ENCODE data around the gene CAMSAP1.

The CAMSAP1 gene

GRCh38 chr9:135809166-135809565 lies 98.2 kb downstream of the CAMSAP1 start:
- DNase-seq, result no peak

GRCh38 chr9:135805422-135806022 lies 101.8 kb downstream of the CAMSAP1 start:
- DNase-seq, result no peak

DNA sequence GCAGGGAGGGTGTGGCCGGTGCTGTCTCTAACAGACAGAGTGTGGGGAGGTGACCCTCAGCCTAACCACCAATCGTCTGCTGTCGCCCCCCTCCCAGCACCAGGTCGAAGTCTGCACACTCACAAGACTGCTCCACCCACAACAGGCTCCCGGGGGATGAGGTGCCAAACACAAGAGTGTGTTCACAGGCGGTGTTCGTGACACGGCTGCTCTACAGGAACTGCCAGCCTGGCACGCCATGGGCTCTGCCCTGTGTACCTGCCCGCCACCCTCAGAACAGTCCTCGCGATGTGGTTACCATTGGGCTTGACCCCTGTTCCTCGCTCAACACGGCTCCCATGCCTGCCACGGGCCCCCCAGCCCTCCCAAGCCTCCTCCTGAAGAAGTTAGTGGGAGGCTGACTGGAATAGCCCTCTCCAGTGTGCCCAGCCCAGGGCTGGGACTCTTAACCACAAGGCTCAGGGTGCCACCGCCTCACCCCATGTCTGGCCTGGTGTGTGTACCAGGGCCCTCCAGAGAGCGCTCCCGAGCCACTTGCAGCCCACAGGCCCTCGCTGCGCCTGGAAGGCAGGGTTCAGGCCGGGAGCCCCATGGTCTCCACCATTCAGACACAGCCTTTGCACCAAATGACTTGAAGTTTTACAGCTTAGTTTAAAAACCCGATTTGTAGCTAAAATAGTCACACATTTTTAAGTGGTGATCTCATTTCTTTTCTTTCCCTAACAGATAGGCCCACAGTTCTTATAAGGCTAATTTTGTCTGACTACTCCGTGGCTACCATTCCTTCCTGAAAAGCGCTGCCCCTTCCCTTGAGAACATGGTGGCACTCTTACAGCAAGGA lies 102.5 kb downstream of the CAMSAP1 start:
- DNase-seq, result no peak

- no peak for DNase-seq
These were observed 103.9 kb downstream of the CAMSAP1 start for GRCh38 chr9:135803441-135803840.

- DNase-seq, result no peak
These were observed 104.4 kb downstream of the CAMSAP1 start for GRCh38 chr9:135802876-135803419.

DNA sequence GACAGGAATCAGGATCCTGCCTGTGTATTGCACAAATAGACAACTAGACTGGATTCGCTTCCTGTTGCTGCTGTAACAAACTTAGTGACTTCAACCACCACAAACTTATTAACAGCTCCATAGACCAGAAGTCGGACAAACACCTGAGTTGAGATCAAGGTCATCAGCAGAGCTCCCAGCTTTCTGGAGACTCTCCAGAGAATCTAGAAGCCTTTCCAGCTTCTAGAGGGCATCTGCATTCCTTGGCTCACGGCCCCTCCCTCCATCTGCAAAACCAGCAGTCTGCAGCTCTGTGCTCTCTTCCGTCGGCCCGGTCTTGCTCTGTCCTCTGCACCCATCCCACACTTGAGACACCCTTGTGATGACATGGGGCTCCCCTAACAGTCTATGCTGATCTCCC lies 106.3 kb downstream of the CAMSAP1 start:
- no peak for DNase-seq

GRCh38 chr9:135799261-135799660 lies 108.1 kb downstream of the CAMSAP1 start:
- no peak for DNase-seq

GRCh38 chr9:135798263-135798585 lies 109.1 kb downstream of the CAMSAP1 start:
- DNase-seq, result no peak

DNA sequence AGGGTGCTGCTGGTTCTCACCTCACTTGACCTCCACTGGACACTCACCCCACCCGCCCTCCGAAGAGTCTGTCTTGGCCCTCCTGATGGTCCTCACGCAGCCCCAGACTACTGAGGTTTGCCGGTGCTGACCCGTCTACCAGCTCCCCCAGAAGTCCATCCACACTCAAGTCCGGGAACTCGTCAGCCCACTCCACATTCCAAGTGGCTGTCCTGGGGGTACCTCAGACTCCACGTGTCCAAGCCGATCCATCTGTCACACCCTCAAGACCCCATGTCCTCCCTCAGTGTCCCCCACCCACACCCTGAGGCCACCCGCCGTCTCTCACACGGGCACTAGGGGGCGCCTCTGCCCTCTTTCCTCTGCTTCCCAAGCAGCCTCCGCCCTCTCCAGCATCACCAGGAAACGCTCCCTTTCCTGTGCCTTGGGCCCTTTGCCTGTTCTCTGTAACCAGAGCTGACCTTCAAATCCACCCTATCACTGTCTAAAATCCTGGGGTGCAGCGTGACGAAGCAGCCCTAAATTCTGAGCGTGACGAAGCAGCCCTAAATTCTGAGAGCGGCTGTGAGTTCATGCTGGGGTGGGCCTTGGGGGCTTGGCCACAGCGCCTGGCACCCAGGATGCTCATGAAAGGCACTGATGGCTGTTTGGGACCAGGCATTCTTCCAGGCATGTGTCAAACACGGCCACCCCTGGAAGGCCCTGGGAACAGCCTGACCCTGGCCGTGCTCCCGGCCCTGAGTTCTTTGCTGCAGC lies 109.7 kb downstream of the CAMSAP1 start:
- no peak for DNase-seq

- DNase-seq, result no peak
These were observed 110.4 kb downstream of the CAMSAP1 start for GRCh38 chr9:135796784-135797485.

DNA sequence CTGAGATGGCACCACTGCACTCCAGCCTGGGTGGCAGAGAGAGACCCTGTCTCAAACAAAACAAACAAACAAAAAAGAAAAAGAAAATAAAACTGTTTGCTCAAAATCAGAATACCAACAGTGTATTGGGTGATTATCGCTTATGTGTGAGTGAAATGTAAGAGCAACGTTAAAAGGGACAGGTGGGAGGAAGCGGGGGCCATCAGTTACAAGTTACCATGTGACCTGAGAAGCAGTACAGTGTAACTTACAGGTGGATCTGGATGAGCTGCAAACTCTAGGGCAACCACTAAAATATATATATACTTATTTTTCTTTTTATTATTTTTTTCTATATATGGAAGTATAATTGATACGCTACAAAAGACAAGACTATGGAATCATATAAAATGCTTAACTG lies 112.0 kb downstream of the CAMSAP1 start:
- no peak for DNase-seq

- no peak for DNase-seq
These were observed 112.9 kb downstream of the CAMSAP1 start for GRCh38 chr9:135794361-135794885.

- DNase-seq, result no peak
These were observed 113.3 kb downstream of the CAMSAP1 start for GRCh38 chr9:135794057-135794335.

DNA sequence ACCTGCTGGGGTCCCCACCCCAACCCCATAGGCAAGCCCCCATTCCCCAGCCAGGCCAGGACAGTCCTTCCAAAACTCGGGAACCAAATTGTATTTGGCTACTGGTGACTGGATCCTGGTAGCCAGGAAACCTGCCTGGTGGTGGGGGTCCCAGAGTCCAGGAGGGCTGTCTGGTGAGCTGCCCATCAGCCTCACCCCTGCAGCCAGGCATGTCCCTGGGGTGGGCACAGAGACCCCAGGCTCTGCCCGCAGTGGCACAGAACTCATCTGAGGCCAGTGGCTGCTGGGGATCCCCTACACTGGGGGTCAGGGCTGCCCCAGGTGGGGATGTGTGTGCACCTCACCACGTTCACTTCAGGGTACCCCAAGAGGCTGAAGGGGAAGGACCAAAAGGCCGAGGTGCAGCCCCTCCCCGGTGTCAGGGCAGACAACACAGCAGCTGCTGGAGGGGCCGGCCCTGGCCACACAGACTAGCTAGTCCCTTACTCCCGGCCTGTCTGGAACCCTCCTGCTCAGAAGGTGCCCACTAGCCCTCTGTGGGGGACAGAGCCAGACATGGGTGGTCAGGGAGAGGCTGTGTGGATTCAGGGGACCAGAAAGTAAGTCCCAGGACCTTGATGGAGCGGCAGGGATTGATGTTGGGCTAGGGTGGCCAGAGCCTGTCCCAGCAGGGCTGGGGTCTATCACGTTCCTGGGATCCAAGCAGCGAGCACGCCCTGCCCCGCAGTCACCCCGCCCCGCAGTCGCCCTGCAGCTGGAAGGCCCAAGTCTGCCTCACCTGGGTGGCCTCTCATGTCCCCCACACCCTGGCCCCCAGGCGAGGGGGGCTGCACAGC lies 113.9 kb downstream of the CAMSAP1 start:
- DNase-seq, result no peak

DNA sequence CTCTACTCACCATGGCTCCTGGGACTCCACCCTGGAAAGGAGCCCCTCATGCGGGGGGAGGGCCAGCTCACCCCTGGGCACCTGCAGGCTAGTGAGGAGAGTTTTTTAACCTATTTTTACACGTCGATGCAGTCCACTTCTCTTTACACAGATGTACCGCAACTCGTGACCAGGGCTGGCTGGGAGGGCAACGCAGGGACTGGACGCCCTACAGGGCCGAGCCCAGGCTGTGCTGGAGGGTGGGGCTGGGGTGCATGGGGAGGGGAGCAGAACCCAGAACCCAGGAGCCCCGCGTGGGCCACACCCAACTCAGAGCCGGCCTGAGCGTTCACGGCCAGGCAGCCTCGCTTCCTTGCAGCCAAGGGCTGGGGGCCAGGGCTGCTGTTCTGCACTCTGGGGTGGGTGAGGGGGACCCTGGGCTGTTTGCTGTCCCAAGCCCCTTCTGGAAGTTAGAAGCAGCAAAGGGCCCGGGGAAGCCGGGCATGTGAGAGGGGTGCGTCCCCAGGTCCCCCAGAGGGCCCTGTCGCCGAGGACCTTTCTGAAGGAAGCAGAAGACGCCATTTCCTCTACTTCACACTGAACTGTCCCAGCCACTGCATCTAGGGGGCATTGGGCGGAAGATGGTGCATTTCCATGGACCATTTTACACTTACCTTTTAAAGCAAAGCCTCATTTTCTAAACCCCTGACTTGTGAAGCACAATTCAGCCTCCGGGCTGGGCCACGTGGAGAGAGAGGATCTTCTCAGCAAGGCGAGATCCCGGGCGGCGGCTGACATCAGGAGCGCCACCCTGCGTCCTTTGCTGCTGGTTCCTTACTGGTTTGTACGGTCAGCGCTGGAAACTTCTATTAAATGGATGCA lies 114.8 kb downstream of the CAMSAP1 start:
- no peak for DNase-seq

DNA sequence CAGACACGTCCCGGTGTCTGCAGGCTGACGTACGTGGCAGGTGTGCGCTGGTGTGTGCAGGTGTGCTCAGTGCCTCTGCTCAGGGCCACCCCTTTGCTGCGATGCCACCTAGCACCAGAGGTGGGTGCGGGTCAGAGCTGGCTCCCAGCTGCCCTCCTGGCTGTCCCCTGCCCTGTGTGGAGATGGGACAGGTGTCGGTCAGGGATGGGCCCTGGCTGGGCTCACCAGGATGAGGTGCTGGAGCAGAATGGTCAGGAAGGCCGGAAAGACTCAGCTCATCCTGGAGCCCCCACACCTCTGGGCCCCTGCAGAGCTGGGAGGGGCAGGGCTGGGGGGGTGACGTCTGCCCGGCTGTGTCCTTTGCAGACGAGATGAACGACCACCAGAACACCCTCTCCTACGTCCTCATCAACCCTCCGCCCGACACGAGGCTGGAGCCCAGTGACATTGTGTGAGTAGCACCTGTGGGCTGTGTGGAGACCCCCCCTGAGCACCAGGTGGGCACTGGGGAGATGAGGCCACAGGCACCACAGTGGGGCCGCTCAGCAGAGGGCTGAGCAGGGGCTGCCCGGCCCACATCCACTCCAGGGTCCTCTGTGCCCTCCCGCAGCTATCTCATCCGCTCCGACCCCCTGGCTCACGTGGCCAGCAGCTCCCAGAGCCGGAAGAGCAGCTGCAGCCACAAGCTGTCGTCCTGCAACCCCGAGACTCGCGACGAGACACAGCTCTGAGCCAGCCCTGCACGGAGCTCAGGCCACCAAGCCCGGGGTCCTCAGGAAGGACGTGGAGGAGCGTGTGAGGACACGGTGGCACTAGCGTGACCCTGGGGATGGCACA lies 115.7 kb downstream of the CAMSAP1 start:
- no peak for DNase-seq

DNA sequence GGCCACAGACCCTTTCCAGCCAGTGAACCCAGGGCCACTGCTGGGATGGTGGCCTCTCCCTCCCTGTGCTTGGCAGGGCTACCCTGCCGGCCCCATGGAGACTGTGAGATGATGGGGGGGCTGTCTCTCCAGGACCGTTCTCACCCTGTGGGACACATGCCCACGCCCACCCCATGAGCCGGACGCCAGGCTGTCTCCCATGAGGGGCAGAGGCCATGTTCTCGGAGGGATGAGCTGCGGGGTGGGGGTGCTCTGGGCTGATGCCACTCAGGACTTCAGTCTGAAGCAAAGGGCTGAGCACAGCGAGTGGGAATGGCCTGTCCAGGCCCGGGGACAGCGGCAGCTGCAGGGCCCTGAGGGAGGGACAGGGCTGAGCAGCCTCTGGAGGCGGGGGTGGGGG lies 116.5 kb downstream of the CAMSAP1 start:
- no peak for DNase-seq

GRCh38 chr9:135790356-135790755 lies 117.0 kb downstream of the CAMSAP1 start:
- no peak for DNase-seq

- DNase-seq, result no peak
These were observed 117.5 kb downstream of the CAMSAP1 start for GRCh38 chr9:135789838-135790291.
